ENCODE data around the gene DOK4. TPM values are rescaled to one million over a fixed set of nuclear protein-coding genes. Genes with fewer than 3 reads are reported as not detected.

DOK4 gene
- total RNA-seq, 1 experiment from 2014 or later = 9.6 TPM

Other genes with a start within 250 kb of the DOK4 start
- 111 and 121 TPM in 2 replicates for gene ARL2BP, start 241.2 kb downstream of the DOK4 start, total RNA-seq (2014; rRNA removed; shearing (Covaris generic))
- gene PLLP, start 201.8 kb downstream of the DOK4 start, total RNA-seq (2014; rRNA removed; shearing (Covaris generic)) = 0.58 and 2.1 TPM in 2 replicates
- gene CCL22, start 127.7 kb downstream of the DOK4 start, total RNA-seq (2014; rRNA removed; shearing (Covaris generic)) = not detected in 2 replicates
- gene CX3CL1, start 114.0 kb downstream of the DOK4 start, total RNA-seq (2014; rRNA removed; shearing (Covaris generic)) = not detected in 2 replicates
- not detected in 2 replicates for gene CCL17, start 81.7 kb downstream of the DOK4 start, total RNA-seq (2014; rRNA removed; shearing (Covaris generic))
- 107 and 112 TPM in 2 replicates for gene CIAPIN1, start 39.1 kb downstream of the DOK4 start, total RNA-seq (2014; rRNA removed; shearing (Covaris generic))
- gene COQ9, start 39.0 kb downstream of the DOK4 start, total RNA-seq (2014; rRNA removed; shearing (Covaris generic)) = 104 and 113 TPM in 2 replicates
- 153 and 166 TPM in 2 replicates for gene POLR2C, start 23.8 kb downstream of the DOK4 start, total RNA-seq (2014; rRNA removed; shearing (Covaris generic))
- 4.8 and 5.2 TPM in 2 replicates for gene CCDC102A, start 50.1 kb upstream of the DOK4 start, total RNA-seq (2014; rRNA removed; shearing (Covaris generic))
- gene ADGRG5, start 56.1 kb upstream of the DOK4 start, total RNA-seq (2014; rRNA removed; shearing (Covaris generic)) = not detected in 2 replicates
- gene ADGRG1, start 142.1 kb upstream of the DOK4 start, total RNA-seq (2014; rRNA removed; shearing (Covaris generic)) = 15.1 and 20.2 TPM in 2 replicates
- gene ADGRG3, start 181.8 kb upstream of the DOK4 start, total RNA-seq (2014; rRNA removed; shearing (Covaris generic)) = 8.8 and 9.8 TPM in 2 replicates
- gene DRC7, start 208.3 kb upstream of the DOK4 start, total RNA-seq (2014; rRNA removed; shearing (Covaris generic)) = not detected in 2 replicates
- 64.7 and 67.2 TPM in 2 replicates for gene KATNB1, start 249.3 kb upstream of the DOK4 start, total RNA-seq (2014; rRNA removed; shearing (Covaris generic))

Measured in NCI-H460 (cell line).